Measurements from ENCODE around the gene ATXN1.
"Not testable (repeated sequence)": the region's sequence is repeated elsewhere in the genome, so short reads cannot be mapped to it uniquely, and the experiment has no call there.

Gene ATXN1

DNA sequence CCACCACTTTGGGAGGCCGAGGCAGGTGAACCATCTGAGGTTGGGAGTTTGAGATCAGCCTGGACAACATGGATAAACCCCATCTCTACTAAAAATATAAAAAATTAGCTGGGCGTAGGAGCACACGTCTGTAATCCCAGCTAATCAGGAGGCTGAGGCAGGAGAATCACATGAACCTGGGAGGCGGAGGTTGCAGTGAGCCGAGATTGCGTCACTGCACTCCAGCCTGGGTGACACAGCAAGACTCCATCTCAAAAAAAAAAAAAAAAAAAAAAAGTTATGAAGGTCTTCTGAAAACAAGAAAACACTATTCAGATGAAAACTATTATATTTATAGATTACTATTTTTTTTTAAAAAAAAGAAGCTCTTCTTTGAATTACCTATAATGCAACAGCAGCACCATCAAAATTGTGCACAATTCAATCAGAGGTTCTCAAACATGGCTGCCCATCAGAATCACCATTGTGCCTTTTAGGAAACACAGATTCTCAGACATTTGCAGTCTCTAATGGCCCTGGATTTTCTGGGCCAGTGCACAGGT, 370.3 kb downstream of the ATXN1 start:
- not testable (repeated sequence) for H3K9me3 ChIP-seq (ENCODE audit: control insufficient read depth, insufficient read depth, low read length); H3K36me3 ChIP-seq (ENCODE audit: control insufficient read depth, insufficient read depth, low read length); H3K27ac ChIP-seq (ENCODE audit: low read length); DNase-seq (ENCODE audit: low read depth, low spot score); H3K27me3 ChIP-seq (ENCODE audit: control insufficient read depth, insufficient read depth, low read length); H3K4me3 ChIP-seq (ENCODE audit: low read length); H3K4me1 ChIP-seq (ENCODE audit: control insufficient read depth, insufficient read depth, low read length)
- WGBS (ENCODE audit: insufficient coverage, insufficient read length), result no CpG with 5 or more reads among the region's 6 CpGs

DNA sequence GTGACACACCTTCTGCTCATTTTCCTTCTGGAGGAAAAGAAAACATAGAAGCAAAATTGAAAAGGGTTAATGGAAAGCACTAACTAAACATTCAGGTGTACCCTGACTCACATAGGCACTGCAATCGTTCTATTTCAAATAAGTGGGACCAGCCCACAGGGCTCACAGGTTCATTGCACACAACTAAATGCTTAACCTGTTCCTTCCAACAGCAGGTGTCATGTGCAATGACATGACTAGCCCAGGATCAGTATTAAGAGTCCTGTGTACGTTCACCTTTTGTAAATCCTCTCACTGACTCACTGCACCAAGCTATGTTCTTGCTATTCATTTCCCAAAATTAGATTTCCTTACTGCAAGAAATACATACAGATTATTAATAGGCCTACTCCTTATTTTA, 371.6 kb downstream of the ATXN1 start:
- H3K9me3 ChIP-seq (ENCODE audit: control insufficient read depth, insufficient read depth, low read length), result no peaks in the 10 kb centered on the region
- H3K27ac ChIP-seq (ENCODE audit: low read length), result no peak overlapping the region
- no peak overlapping the region for H3K4me3 ChIP-seq (ENCODE audit: low read length)
- no peak for DNase-seq (ENCODE audit: low read depth, low spot score)
- no peaks in the 10 kb centered on the region for H3K36me3 ChIP-seq (ENCODE audit: control insufficient read depth, insufficient read depth, low read length)
- no peaks in the 10 kb centered on the region for H3K4me1 ChIP-seq (ENCODE audit: control insufficient read depth, insufficient read depth, low read length)
- H3K27me3 ChIP-seq (ENCODE audit: control insufficient read depth, insufficient read depth, low read length), result no peaks in the 10 kb centered on the region
- no CpG with 5 or more reads among the region's 2 CpGs for WGBS (ENCODE audit: insufficient coverage, insufficient read length)

DNA sequence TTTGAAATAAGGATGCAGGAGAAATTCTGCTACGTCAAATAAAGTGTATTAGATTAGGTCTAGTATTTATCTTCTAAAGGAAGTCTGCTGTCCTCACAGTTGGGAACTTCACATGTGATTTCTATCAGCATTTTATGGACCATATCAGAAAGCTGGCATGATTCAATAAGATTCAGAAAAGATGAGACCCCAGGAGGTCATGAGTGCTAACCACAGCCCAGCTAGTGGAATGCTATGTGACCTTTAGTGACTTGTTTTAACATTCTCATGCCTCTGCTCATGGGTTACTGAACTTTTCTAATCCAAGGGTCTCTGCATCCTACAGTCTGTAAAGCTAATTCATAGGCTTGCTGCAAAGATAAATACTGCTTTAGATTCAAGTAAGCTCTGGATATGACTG, 372.8 kb downstream of the ATXN1 start:
- Histone ChIP-seq H3K36me3 (ENCODE audit: control insufficient read depth, insufficient read depth, low read length) (no peaks in the 10 kb centered on the region), H3K4me1 (ENCODE audit: control insufficient read depth, insufficient read depth, low read length) (no peaks in the 10 kb centered on the region), H3K27me3 (ENCODE audit: control insufficient read depth, insufficient read depth, low read length) (no peaks in the 10 kb centered on the region), H3K27ac (ENCODE audit: low read length) (no peak overlapping the region), H3K9me3 (ENCODE audit: control insufficient read depth, insufficient read depth, low read length) (no peaks in the 10 kb centered on the region), H3K4me3 (ENCODE audit: low read length) (no peak overlapping the region)
- DNase-seq (ENCODE audit: low read depth, low spot score), result no peak
- no CpG with 5 or more reads among the region's 1 CpG for WGBS (ENCODE audit: insufficient coverage, insufficient read length)

DNA sequence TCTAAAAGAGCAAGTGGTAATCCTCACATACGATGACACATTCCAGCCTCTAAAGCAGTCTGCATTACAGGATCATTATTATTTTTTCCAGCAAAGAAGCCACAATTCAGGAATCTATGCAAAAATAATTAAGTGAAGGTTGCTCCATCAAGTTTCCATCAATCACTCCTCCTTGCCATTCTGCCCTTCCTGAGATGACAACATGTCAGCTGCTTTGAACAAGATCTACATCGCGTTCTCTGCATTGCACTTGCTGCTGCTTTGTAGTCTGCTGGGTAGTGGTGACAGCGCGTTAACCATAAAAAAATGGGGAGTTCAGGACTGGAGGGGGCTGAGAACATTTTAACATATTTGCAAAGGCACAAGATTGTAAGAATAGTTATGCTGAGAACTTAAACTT, 375.2 kb downstream of the ATXN1 start:
- no CpG with 5 or more reads among the region's 5 CpGs for WGBS (ENCODE audit: insufficient coverage, insufficient read length)
- H3K4me1 ChIP-seq (ENCODE audit: control insufficient read depth, insufficient read depth, low read length), result no peaks in the 10 kb centered on the region
- H3K36me3 ChIP-seq (ENCODE audit: control insufficient read depth, insufficient read depth, low read length), result no peaks in the 10 kb centered on the region
- H3K27me3 ChIP-seq (ENCODE audit: control insufficient read depth, insufficient read depth, low read length), result no peaks in the 10 kb centered on the region
- H3K4me3 ChIP-seq (ENCODE audit: low read length), result no peak overlapping the region
- no peak overlapping the region for H3K27ac ChIP-seq (ENCODE audit: low read length)
- no peak for DNase-seq (ENCODE audit: low read depth, low spot score)
- no peaks in the 10 kb centered on the region for H3K9me3 ChIP-seq (ENCODE audit: control insufficient read depth, insufficient read depth, low read length)

DNA sequence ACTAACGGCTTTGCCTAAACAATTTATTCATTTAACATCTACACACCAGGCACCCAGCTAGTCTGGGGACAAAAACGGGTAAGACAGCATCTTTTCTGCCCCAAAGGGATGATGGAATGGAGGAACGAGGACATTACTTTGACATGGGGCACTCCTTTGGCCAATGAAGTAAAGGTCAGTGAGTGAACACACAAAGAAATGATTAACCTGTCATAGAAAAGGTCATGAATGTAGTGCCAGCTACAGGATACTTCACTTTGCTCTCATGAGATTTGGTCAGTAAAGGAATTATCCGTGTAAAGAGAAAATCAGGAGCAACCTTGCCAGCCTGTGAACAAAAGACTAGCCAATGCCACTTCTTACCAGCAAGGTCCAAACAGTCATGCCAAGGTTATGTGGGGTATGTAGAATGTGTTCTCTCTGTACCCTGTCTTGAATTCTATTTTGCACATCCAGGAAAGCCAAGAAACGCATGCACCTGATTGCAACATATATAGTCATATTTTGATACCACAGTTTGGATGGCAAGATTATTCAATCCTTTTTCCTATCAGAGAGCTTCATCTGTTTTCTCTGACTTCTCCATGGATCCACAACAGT, 377.6 kb downstream of the ATXN1 start:
- DNase-seq (ENCODE audit: low read depth, low spot score), result no peak
- WGBS (ENCODE audit: insufficient coverage, insufficient read length), result no CpG with 5 or more reads among the region's 5 CpGs
- Histone ChIP-seq H3K36me3 (ENCODE audit: control insufficient read depth, insufficient read depth, low read length) (no peaks in the 10 kb centered on the region), H3K27me3 (ENCODE audit: control insufficient read depth, insufficient read depth, low read length) (no peaks in the 10 kb centered on the region), H3K4me1 (ENCODE audit: control insufficient read depth, insufficient read depth, low read length) (no peaks in the 10 kb centered on the region), H3K27ac (ENCODE audit: low read length) (no peak overlapping the region), H3K9me3 (ENCODE audit: control insufficient read depth, insufficient read depth, low read length) (no peaks in the 10 kb centered on the region), H3K4me3 (ENCODE audit: low read length) (no peak overlapping the region)

DNA sequence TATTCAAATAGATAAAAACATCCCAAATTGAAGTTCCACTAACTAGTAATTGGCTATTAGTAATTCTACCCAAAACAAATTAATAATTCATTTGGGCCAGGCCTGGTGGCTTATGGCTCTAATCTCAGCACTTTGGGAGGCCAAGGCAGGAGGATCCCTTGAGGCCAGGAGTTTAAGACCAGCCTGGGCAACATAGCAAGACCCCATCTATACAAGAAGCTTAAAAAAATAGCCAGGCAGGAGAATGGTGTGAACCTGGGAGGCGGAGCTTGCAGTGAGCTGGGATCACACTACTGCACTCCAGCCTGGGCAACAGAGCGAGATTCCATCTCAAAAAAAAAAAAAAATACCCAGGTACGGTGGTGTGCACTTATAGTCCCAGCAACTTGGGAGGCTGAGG, 379.3 kb downstream of the ATXN1 start:
- no CpG with 5 or more reads among the region's 3 CpGs for WGBS (ENCODE audit: insufficient coverage, insufficient read length)
- H3K9me3 ChIP-seq (ENCODE audit: control insufficient read depth, insufficient read depth, low read length); H3K4me1 ChIP-seq (ENCODE audit: control insufficient read depth, insufficient read depth, low read length); H3K36me3 ChIP-seq (ENCODE audit: control insufficient read depth, insufficient read depth, low read length); DNase-seq (ENCODE audit: low read depth, low spot score); H3K4me3 ChIP-seq (ENCODE audit: low read length); H3K27me3 ChIP-seq (ENCODE audit: control insufficient read depth, insufficient read depth, low read length); H3K27ac ChIP-seq (ENCODE audit: low read length): not testable (repeated sequence)

DNA sequence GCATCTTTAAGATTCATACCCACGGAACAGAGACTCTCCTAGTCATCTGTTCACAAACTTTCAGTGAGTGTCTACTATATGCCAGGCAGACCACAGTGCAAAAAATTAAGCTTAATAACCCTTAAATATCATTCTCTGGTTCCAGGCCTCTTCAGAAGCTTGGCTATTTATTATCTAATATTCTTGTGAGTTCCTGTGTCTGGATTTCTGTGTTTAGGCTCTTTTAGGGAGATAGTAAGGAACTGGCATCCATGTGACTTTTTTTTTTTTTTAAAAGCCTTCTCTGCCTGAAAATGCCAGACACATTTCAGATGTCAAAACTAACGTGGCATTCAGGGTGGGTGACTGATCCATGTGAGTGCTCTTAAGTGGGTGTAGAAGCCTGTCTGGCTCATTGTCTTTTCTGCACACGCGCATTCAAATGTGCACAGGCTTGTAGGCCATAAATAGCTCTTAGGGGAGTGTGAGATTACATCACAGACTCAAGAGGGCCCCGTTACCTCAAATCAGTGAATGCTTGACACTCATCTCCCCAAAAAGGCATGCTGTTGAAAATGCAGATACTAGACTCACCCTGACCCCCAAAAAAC, 380.9 kb downstream of the ATXN1 start:
- Histone ChIP-seq H3K27me3 (ENCODE audit: control insufficient read depth, insufficient read depth, low read length) (no peaks in the 10 kb centered on the region), H3K9me3 (ENCODE audit: control insufficient read depth, insufficient read depth, low read length) (no peaks in the 10 kb centered on the region), H3K4me1 (ENCODE audit: control insufficient read depth, insufficient read depth, low read length) (no peaks in the 10 kb centered on the region), H3K36me3 (ENCODE audit: control insufficient read depth, insufficient read depth, low read length) (no peaks in the 10 kb centered on the region), H3K27ac (ENCODE audit: low read length) (no peak overlapping the region), H3K4me3 (ENCODE audit: low read length) (no peak overlapping the region)
- WGBS (ENCODE audit: insufficient coverage, insufficient read length), result no CpG with 5 or more reads among the region's 5 CpGs
- no peak for DNase-seq (ENCODE audit: low read depth, low spot score)

DNA sequence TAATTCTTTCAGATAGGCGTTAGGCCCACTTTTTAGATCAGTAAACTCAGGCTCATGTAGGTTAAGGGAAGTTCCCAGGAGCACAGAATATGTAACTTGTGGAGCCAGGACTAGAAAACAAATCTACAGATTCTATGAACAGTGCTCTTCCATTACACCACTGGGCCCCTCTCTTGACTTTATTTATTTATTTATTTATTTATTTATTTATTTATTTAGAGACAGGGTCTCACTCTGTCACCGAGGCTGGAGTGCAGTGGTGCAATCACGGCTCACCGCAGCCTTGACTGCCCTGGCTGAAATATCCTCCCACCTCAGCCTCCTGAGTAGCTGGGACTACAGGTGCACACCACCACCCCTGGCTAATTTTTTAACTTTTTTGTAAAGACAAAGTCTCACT, 382.9 kb downstream of the ATXN1 start:
- H3K4me3 ChIP-seq (ENCODE audit: low read length); H3K4me1 ChIP-seq (ENCODE audit: control insufficient read depth, insufficient read depth, low read length); DNase-seq (ENCODE audit: low read depth, low spot score); H3K36me3 ChIP-seq (ENCODE audit: control insufficient read depth, insufficient read depth, low read length); H3K9me3 ChIP-seq (ENCODE audit: control insufficient read depth, insufficient read depth, low read length); H3K27ac ChIP-seq (ENCODE audit: low read length); H3K27me3 ChIP-seq (ENCODE audit: control insufficient read depth, insufficient read depth, low read length): not testable (repeated sequence)
- whole genome bisulfite sequencing (ENCODE audit: insufficient coverage, insufficient read length), result no CpG with 5 or more reads among the region's 4 CpGs

DNA sequence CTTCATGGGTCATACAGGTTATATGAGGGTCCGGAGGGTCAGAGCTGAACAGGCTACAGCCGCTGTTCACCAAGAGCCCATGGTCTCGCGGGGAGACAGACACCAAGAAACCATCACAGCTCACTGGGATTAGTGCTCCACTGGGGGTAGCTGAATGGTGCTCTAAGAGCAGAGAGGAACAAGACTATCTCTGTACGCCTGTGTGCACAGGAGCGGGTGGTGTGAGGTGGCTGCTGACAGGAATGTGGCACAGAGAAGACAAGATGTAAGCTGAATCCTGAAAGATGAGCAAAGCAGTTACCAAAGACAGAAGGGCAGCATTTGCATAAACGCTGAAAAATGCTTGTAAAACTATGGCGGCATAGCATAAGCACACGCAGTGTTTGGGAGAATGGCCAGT, 383.8 kb downstream of the ATXN1 start:
- WGBS (ENCODE audit: insufficient coverage, insufficient read length), result no CpG with 5 or more reads among the region's 9 CpGs
- no peak overlapping the region for H3K4me3 ChIP-seq (ENCODE audit: low read length)

DNA sequence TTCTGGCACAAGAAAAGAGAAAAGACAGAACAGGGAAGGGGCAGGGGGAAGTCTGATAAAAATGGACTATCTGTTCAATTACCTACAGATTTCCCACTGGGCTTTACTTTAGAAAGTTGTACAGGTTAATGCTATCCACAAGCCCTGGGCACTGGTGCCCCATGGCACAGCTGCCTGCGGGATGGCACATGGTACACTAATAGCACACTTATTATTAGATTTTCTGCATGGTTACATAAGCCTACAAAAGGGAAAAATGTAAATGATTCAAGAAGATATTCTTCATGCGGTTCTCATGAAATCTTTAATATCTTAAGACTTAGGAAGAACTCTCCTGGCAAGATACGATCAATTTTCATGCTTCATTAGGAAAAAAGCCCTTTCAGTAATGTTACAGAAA, 385.4 kb downstream of the ATXN1 start:
- Histone ChIP-seq H3K27me3 (ENCODE audit: control insufficient read depth, insufficient read depth, low read length) (no peaks in the 10 kb centered on the region), H3K27ac (ENCODE audit: low read length) (no peak overlapping the region), H3K4me3 (ENCODE audit: low read length) (no peak overlapping the region), H3K4me1 (ENCODE audit: control insufficient read depth, insufficient read depth, low read length) (no peaks in the 10 kb centered on the region), H3K9me3 (ENCODE audit: control insufficient read depth, insufficient read depth, low read length) (no peaks in the 10 kb centered on the region), H3K36me3 (ENCODE audit: control insufficient read depth, insufficient read depth, low read length) (no peaks in the 10 kb centered on the region)
- no peak for DNase-seq (ENCODE audit: low read depth, low spot score)
- WGBS (ENCODE audit: insufficient coverage, insufficient read length), result no CpG with 5 or more reads among the region's 3 CpGs

More for the DNA sequence above, 383.8 kb downstream of the ATXN1 start:
- no peaks in the 10 kb centered on the region for H3K4me1 ChIP-seq (ENCODE audit: control insufficient read depth, insufficient read depth, low read length)
- no peak overlapping the region for H3K27ac ChIP-seq (ENCODE audit: low read length)
- DNase-seq (ENCODE audit: low read depth, low spot score), result no peak
- H3K9me3 ChIP-seq (ENCODE audit: control insufficient read depth, insufficient read depth, low read length), result no peaks in the 10 kb centered on the region
- no peaks in the 10 kb centered on the region for H3K36me3 ChIP-seq (ENCODE audit: control insufficient read depth, insufficient read depth, low read length)
- no peaks in the 10 kb centered on the region for H3K27me3 ChIP-seq (ENCODE audit: control insufficient read depth, insufficient read depth, low read length)

DNA sequence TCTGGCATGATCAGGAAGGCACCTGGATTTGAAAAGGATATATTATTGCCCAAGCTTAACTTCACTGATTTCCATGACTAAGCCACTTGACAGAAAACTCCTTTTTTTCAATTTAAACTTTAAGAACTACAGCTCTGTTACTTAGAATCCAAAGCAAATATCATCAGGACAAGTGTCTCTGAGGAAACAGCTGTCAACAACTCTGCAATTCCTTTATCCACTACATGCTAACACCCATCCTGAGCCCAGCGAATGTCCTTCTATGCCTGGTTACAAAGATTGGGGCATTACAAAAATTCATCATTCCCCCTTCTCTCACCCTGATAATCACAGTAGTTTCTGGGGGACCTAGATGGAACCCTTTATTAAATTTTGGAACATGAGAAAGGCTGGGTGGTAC, 386.1 kb downstream of the ATXN1 start:
- Histone ChIP-seq H3K36me3 (ENCODE audit: control insufficient read depth, insufficient read depth, low read length) (no peaks in the 10 kb centered on the region), H3K4me1 (ENCODE audit: control insufficient read depth, insufficient read depth, low read length) (no peaks in the 10 kb centered on the region), H3K27ac (ENCODE audit: low read length) (no peak overlapping the region), H3K9me3 (ENCODE audit: control insufficient read depth, insufficient read depth, low read length) (no peaks in the 10 kb centered on the region), H3K27me3 (ENCODE audit: control insufficient read depth, insufficient read depth, low read length) (no peaks in the 10 kb centered on the region), H3K4me3 (ENCODE audit: low read length) (no peak overlapping the region)
- no peak for DNase-seq (ENCODE audit: low read depth, low spot score)
- WGBS (ENCODE audit: insufficient coverage, insufficient read length), result no CpG with 5 or more reads among the region's 1 CpG
